NCI-H1105 treated with DMSO at 0.1 percent for 48 hours (cell line): ENCODE results near the gene CFL1.
A peak's percentile ranks its signal among the peaks of the same experiment; 100 is the strongest.

ENCODE experiments used
- DNase-seq: peaks from one replicate; lab custom pipeline; 2025; lab: John Stamatoyannopoulos, UW

CFL1 gene

GRCh38 chr11:65887723-65888162 lies 29.8 kb upstream of the CFL1 start:
- DNase-seq, result no peak

DNA sequence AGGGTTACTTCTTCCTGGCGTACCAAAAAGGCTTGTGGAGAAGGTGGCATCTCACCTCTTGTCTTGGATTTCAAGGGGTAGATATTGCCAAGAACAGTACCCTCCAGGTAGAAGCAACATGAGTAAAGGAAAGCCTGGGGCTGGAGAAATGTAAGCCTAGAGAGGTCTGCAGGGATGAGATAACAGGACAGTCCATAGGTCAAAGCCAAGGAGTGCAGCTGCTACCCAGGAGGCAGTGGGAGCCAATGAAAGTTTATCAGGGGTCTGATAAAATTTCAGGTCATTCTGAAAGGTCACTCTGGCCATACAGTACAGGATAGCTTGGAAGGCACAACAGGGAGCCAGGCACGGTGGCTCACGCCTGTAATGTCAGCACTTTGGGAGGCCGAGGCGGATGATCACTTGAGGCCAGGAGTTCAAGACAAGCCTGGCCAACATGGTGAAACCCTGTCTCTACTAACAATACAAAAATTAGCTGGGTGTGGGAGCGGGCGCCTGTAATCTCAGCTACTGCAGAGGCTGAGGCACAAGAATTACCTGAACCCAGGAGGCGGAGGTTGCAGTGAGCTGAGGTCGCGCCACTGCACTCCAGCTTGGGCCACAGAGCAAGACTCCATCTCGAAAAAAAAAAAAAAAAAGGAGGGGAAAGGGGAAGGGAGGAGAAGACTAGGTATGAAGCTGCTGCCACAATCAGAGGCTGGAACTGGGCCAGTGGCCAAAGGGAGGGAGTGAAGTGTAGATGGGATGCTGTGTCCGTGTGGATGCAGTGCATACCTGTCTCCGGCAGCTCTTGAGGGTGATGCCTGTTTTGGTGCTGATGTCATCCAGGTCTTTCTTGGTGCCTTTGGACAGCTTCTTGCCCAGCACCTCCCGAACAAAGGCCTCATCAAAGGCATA lies 29.1 kb upstream of the CFL1 start:
- DNase-seq, result no peak

DNA sequence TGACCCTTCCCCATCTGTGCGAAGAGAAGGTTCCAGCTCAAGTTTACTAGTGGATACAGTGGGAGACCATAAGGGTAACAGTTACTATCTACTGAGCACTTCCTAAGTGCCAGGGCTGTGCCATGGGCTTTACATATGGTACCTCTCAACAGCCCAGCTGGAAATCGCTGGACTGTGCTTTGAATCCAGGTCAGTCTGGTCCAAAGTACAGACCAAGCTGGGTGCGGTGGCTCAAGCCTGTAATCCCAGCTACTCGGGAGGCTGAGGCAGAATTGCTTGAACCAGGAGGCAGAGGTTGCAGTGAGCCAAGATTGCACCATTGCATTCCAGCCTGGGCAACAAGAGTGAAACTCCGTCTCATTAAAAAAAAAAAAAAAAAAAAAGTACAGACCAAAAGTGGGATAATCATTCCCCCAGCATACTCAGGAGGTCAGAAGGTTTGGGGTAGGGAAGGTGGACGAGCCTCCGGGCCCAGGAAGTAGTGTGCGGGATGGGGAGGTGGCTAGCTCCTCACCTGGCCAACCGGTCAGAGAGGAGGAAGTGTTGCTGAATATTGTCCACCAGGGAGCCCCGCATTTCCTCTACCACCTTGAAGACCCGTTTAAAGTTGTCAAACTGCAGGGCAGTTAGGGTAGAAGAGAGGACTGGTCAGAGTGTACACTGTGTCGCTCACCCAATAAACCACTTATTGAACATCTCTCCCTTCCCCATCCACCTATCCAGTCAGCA lies 28.0 kb upstream of the CFL1 start:
- no peak for DNase-seq

DNA sequence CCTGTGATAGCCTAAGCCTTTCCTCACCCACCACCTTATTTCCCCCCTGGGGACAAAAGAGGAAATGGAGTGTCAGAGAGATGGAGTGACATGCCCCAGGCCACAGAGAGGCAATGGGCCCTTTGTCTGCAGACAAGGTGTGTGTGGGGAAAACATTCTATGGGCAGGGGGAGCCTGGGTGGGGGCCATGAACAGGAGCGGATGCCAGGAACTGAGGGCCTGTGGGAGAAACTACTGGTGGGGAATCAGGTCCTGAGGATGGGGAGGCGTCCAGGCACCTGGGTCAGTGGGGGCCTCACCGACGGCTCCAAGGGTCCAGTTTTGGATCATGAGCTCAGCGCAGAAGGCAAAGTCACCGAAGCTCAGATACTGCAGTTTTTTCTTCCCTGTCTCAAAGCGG lies 27.3 kb upstream of the CFL1 start:
- no peak for DNase-seq

GRCh38 chr11:65884716-65885092 lies 26.7 kb upstream of the CFL1 start:
- peak; percentile 63 for DNase-seq

GRCh38 chr11:65883786-65884715 lies 26.1 kb upstream of the CFL1 start:
- no peak for DNase-seq

DNA sequence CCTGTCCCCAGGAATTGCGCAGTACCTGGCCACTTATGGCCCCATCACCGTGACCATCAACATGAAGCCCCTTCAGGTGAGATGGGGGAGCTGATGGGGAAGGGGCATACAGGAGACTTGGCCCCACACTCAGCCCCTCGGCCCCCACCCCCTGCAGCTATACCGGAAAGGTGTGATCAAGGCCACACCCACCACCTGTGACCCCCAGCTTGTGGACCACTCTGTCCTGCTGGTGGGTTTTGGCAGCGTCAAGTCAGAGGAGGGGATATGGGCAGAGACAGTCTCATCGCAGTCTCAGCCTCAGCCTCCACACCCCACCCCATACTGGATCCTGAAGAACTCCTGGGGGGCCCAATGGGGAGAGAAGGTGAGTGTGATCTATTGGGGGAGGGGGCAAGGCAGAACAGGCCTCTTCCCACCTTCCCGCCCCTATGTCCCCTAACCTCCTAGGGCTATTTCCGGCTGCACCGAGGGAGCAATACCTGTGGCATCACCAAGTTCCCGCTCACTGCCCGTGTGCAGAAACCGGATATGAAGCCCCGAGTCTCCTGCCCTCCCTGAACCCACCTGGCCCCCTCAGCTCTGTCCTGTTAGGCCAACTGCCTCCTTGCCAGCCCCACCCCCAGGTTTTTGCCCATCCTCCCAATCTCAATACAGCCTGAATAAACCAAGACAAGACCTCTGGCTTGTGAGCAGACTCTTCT lies 25.2 kb upstream of the CFL1 start:
- no peak for DNase-seq

DNA sequence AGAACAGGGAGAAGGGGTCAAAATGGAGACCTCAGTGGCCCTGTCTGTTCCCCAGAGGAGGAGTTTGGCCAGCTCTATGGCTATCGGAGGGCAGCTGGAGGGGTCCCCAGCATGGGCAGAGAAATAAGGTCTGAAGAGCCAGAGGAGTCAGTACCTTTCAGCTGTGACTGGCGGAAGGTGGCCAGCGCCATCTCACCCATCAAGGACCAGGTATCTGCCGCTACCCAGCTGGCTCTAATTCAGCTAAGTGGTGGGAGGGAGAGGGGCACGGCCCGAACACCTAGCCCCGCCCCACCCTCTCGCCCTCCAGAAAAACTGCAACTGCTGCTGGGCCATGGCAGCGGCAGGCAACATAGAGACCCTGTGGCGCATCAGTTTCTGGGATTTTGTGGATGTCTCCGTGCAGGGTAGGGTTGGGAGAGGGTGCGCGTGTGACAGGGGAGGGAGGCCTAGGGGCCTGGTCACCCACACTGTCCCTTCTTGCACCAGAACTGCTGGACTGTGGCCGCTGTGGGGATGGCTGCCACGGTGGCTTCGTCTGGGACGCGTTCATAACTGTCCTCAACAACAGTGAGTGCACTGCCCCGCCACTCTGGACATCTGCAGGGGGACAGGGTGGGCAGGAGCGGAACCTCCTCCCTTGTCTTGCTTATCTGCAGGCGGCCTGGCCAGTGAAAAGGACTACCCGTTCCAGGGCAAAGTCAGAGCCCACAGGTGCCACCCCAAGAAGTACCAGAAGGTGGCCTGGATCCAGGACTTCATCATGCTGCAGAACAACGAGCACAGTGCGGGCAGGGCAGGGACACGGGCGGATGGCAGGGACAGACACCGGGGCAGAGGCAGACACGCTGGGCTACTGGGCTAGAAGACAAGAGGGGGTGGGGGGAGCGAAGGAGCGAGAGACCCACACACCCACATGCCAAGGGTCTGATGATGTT lies 24.4 kb upstream of the CFL1 start:
- no peak for DNase-seq

GRCh38 chr11:65880844-65881421 lies 23.0 kb upstream of the CFL1 start:
- no peak for DNase-seq

DNA sequence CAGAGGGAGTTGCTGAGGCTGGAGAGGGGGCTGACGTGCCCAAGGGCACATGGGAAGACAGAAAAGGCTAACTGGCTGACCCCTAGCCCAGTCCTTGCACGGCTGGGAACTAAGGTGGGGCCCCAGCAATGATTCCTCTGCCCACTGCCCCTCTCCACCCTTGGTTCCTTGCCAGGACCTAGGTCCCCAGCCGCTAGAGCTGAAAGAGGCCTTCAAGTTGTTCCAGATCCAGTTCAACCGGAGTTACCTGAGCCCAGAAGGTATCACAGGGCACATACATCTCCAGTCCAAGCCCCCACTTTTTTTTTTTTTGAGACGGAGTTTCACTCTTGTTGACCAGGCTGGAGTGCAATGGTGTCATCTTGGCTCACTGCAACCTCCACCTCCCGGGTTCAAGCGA lies 22.0 kb upstream of the CFL1 start:
- DNase-seq, result no peak

DNA sequence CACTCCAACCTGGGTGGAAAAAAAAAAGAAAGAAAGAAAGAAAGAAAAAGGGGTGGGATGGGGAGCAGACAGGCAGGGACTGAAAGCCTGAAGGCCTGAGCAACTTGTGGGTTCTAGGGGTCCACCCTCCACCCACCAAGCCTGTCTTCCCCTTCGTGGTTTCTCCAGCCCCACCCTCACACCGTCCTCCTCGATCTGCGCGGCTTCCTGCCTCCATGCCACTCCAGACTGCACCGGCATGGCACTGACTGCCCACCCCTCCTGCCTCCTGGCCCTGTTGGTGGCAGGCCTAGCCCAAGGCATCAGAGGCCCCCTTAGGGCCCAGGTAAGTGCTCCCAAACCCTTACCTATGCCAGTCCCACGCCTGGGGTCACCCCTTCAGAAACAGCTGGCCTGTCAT lies 21.6 kb upstream of the CFL1 start, which contains the start of gene CTSW:
CTSW (plus strand) TSS at position 221 of the 400 bp plus-strand sequence; CDS start at position 239, 18 bp downstream.
- no peak for DNase-seq

- DNase-seq, result peak; percentile 86
These were observed 15.6 kb upstream of the CFL1 start for GRCh38 chr11:65873318-65874156.

DNA sequence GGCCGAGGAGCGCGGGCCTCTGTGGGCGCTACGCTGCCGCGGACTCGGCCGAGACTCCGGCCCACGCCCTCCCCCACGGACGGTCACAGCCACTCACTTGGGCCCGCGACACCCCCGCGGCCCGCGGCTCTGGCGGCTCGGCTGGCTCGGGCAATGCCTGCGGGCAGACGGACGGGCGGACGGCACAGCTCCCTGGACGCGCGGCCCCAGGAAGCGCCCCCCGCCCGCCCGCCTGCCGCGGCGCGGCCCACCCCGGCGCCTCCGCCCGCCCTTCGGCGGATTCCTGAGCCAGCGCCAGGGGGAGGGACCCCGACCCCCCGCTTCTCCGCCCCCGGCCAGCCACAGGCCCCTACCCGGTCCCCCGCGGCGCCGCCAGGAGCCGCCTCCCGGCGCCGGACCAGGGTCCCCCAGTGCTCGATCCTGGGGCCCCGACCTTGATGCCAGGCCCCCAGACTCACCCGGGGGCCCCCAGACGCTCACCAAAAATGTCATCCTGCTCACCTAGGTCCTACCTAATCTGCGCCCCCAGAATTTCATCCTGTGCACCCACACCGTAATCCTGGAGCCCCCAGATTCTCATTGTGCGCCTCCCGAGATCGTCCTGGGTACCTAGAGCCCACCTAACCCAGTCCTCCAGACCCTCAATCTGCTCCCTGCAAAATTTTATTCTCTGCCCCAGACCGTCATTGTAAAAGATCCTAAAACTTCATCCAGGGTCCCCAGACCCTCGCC lies 14.8 kb upstream of the CFL1 start, which contains the start of gene EFEMP2:
EFEMP2 (minus strand) TSS at position 215 of the 732 bp plus-strand sequence. CDS start 446 bp downstream, outside the sequence.
- no peak for DNase-seq

GRCh38 chr11:65871811-65872548 lies 14.0 kb upstream of the CFL1 start:
- DNase-seq, result no peak

- no peak for DNase-seq
These were observed 13.0 kb upstream of the CFL1 start for GRCh38 chr11:65870706-65871681.

DNA sequence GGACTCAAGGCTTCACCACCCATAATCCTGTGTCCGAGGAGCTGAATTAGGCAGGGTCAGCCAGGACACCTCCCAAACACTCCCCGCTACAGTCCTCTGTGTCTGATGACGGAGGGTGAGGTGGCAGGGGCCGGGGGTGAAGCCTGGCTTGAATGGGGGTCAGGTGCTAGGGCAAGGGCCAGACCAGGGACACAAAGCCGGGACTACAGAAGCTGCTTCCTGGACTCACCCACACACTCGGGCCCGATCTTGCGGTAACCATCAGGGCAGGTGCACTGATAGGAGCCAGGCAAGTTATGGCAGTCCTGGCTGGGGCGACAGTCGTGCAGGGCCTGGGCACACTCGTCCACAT lies 12.3 kb upstream of the CFL1 start:
- DNase-seq, result no peak
